DOHH2 (cell line): ENCODE measurements around the gene PDK4.

Source experiments
- H3F3A ChIP-seq: fragments of 200-600 bp; sonication (generic), shearing (Covaris generic); 2 replicates; pipeline ENCODE4 v1.6.0; 2016; ENCODE audit warnings: antibody characterized with exemption, mild to moderate bottlenecking; ENCODE audit not compliant: control insufficient read depth, insufficient read depth
- H3K27ac ChIP-seq: fragments of 200-600 bp; sonication (generic); 2 replicates; pipeline ENCODE4 v1.5.1; 2014; ENCODE audit warnings: low read depth, mild to moderate bottlenecking, low read length, moderate library complexity
- H3K27me3 ChIP-seq: fragments of 200-600 bp; sonication (generic); 2 replicates; pipeline ENCODE4 v1.6.1; 2014; ENCODE audit warnings: mild to moderate bottlenecking, low read length, mixed read lengths; ENCODE audit not compliant: control insufficient read depth
- H3K36me3 ChIP-seq: fragments of 200-600 bp; sonication (generic); 2 replicates; pipeline ENCODE4 v1.6.1; 2014; ENCODE audit warnings: mild to moderate bottlenecking, low read length, moderate library complexity, mixed read lengths; ENCODE audit not compliant: control insufficient read depth
- H3K4me1 ChIP-seq: fragments of 200-600 bp; sonication (generic); 2 replicates; pipeline ENCODE4 v1.6.1; 2014; ENCODE audit warnings: mild to moderate bottlenecking, low read length, mixed read lengths; ENCODE audit not compliant: control insufficient read depth
- H3K4me2 ChIP-seq: fragments of 200-600 bp; sonication (generic); 2 replicates; pipeline ENCODE4 v1.6.0; 2014; ENCODE audit warnings: mild to moderate bottlenecking, low read length, moderate library complexity
- H3K4me3 ChIP-seq: fragments of 200-600 bp; sonication (generic); 2 replicates; pipeline ENCODE4 v1.5.1; 2014; ENCODE audit warnings: mild to moderate bottlenecking, low read length, mixed read lengths
- H3K79me2 ChIP-seq: fragments of 200-600 bp; sonication (generic); 2 replicates; pipeline ENCODE4 v1.6.1; 2014; ENCODE audit warnings: mild to moderate bottlenecking, low read length, mixed read lengths; ENCODE audit not compliant: control insufficient read depth
- H3K9me2 ChIP-seq: fragments of 200-600 bp; sonication (generic); replicated peaks from 2 replicates; pipeline ENCODE4 v1.6.1; 2014; ENCODE audit warnings: mild to moderate bottlenecking, low read length, mixed read lengths; ENCODE audit not compliant: control insufficient read depth
- H3K9me3 ChIP-seq: fragments of 200-600 bp; sonication (generic); 2 replicates; pipeline ENCODE4 v1.6.1; 2014; ENCODE audit warnings: antibody characterized with exemption, low read length, mixed read lengths; ENCODE audit not compliant: control insufficient read depth, insufficient read depth
- H4K20me1 ChIP-seq: fragments of 200-600 bp; sonication (generic); 2 replicates; pipeline ENCODE4 v1.6.0; 2014; ENCODE audit warnings: low read depth, mild to moderate bottlenecking, antibody characterized with exemption, low read length, moderate library complexity; ENCODE audit not compliant: control insufficient read depth, insufficient read depth
- EZH2phosphoT487 ChIP-seq: fragments of 200-600 bp; sonication (generic); IDR thresholded peaks from 2 replicates; pipeline ENCODE4 v1.6.1; 2017; ENCODE audit warnings: borderline replicate concordance, mild to moderate bottlenecking, antibody characterized with exemption, low read length, moderate library complexity, mixed read lengths
- TF ChIP-seq, protein P1 (sequence below): fragments of 200-600 bp; sonication (generic); IDR thresholded peaks from one replicate; pipeline ENCODE4 v1.5.1; 2014; ENCODE audit warnings: antibody characterized with exemption, mild to moderate bottlenecking, low read depth, low read length; ENCODE audit not compliant: poor library complexity, severe bottlenecking

PDK4 gene

GRCh38 chr7:95628831-95629439, 32.6 kb upstream of the PDK4 start:
- Histone ChIP-seq H3K9me3 (no peaks in the 10 kb centered on the region), H3K27me3 (no peaks in the 10 kb centered on the region), H4K20me1 (no peaks in the 10 kb centered on the region), H3K27ac (no peak overlapping the region), H3K4me1 (no peaks in the 10 kb centered on the region), H3K79me2 (no peaks in the 10 kb centered on the region), H3K9me2 (no peaks in the 10 kb centered on the region; the same call in 1 of the 2 replicates), H3K4me3 (no peak overlapping the region), H3K4me2 (no peak overlapping the region), H3K36me3 (no peaks in the 10 kb centered on the region), H3F3A (no peaks in the 10 kb centered on the region)
- TF ChIP-seq EZH2phosphoT487, result no peak
- TF ChIP-seq, protein P1, sequence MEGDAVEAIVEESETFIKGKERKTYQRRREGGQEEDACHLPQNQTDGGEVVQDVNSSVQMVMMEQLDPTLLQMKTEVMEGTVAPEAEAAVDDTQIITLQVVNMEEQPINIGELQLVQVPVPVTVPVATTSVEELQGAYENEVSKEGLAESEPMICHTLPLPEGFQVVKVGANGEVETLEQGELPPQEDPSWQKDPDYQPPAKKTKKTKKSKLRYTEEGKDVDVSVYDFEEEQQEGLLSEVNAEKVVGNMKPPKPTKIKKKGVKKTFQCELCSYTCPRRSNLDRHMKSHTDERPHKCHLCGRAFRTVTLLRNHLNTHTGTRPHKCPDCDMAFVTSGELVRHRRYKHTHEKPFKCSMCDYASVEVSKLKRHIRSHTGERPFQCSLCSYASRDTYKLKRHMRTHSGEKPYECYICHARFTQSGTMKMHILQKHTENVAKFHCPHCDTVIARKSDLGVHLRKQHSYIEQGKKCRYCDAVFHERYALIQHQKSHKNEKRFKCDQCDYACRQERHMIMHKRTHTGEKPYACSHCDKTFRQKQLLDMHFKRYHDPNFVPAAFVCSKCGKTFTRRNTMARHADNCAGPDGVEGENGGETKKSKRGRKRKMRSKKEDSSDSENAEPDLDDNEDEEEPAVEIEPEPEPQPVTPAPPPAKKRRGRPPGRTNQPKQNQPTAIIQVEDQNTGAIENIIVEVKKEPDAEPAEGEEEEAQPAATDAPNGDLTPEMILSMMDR, result no peak

DNA sequence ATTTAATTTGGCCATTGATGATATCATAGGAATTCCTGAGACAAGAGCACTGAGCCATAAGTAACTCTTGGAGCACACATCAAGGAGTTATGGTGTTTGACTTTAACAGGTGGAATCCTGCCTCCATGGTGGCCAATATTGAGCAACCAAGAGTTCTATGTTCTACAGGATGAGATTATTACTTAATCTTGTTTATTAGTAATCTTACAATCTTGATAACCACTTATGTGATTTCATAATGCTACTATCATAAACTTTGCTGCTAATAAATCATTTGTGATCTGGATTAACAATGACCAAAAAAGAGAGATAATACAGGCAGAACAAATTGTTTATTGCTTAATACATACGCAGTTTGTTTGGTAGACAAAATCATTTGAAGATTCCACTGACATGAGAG, 27.5 kb upstream of the PDK4 start:
- TF ChIP-seq EZH2phosphoT487, result no peak
- TF ChIP-seq, protein P1, result no peak
- Histone ChIP-seq H3F3A (no peaks in the 10 kb centered on the region), H3K27ac (no peak overlapping the region), H3K9me3 (no peaks in the 10 kb centered on the region), H4K20me1 (no peaks in the 10 kb centered on the region), H3K4me2 (no peak overlapping the region), H3K36me3 (no peaks in the 10 kb centered on the region), H3K27me3 (no peaks in the 10 kb centered on the region), H3K9me2 (no peaks in the 10 kb centered on the region; the same call in 1 of the 2 replicates), H3K4me3 (no peak overlapping the region), H3K79me2 (no peaks in the 10 kb centered on the region), H3K4me1 (no peaks in the 10 kb centered on the region)

DNA sequence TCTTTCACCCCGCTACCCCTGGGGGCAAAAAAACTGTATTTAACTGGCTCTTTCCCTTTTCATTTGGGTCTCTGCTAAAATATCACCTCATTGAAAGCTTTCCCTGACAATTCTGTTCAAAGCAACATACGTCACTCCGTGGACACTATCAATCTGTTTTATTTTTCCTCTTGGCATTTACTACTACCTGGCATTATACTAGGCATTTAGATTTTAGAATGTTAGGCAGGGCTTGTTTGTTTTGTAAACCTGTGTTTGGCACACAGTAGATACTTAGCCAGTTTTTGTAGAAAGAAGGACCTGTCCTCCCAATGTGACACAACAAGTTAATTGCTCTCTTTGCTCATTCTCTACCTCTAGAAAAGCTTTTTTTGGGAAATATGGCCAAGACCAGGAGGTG, 26.5 kb upstream of the PDK4 start:
- Histone ChIP-seq H3K79me2 (no peaks in the 10 kb centered on the region), H3K9me2 (no peaks in the 10 kb centered on the region; the same call in 1 of the 2 replicates), H3K36me3 (no peaks in the 10 kb centered on the region), H3K4me1 (no peaks in the 10 kb centered on the region), H3K4me3 (no peak overlapping the region), H3K27me3 (no peaks in the 10 kb centered on the region), H3K9me3 (no peaks in the 10 kb centered on the region), H3K27ac (no peak overlapping the region), H4K20me1 (no peaks in the 10 kb centered on the region), H3K4me2 (no peak overlapping the region), H3F3A (no peaks in the 10 kb centered on the region)
- TF ChIP-seq, protein P1, result no peak
- TF ChIP-seq EZH2phosphoT487, result no peak
